Neural cell (in vitro differentiated cells): ENCODE measurements around the gene PDZD4.

Experiments
- EP300 ChIP-seq: fragments of 450-650 bp; conservative IDR thresholded peaks from 2 replicates; pipeline ENCODE4 v1.6.1; 2014; ENCODE audit warnings: antibody characterized with exemption, mild to moderate bottlenecking, moderate library complexity; ENCODE audit not compliant: poor library complexity, severe bottlenecking
- EZH2 ChIP-seq: fragments of 200-600, 300-800 bp; shearing (Covaris generic), sonication (generic); IDR thresholded peaks from 2 replicates; pipeline ENCODE4 v1.6.1; 2014; ENCODE audit warnings: antibody characterized with exemption, low read length, borderline replicate concordance, mild to moderate bottlenecking; ENCODE audit not compliant: insufficient read depth, poor library complexity, severe bottlenecking
- TF ChIP-seq, protein P1 (sequence below): fragments of 450-650 bp; IDR thresholded peaks from 2 replicates; pipeline ENCODE4 v1.5.1; 2014; ENCODE audit warnings: antibody characterized with exemption, mild to moderate bottlenecking, moderate library complexity; ENCODE audit not compliant: poor library complexity, severe bottlenecking

DNA sequence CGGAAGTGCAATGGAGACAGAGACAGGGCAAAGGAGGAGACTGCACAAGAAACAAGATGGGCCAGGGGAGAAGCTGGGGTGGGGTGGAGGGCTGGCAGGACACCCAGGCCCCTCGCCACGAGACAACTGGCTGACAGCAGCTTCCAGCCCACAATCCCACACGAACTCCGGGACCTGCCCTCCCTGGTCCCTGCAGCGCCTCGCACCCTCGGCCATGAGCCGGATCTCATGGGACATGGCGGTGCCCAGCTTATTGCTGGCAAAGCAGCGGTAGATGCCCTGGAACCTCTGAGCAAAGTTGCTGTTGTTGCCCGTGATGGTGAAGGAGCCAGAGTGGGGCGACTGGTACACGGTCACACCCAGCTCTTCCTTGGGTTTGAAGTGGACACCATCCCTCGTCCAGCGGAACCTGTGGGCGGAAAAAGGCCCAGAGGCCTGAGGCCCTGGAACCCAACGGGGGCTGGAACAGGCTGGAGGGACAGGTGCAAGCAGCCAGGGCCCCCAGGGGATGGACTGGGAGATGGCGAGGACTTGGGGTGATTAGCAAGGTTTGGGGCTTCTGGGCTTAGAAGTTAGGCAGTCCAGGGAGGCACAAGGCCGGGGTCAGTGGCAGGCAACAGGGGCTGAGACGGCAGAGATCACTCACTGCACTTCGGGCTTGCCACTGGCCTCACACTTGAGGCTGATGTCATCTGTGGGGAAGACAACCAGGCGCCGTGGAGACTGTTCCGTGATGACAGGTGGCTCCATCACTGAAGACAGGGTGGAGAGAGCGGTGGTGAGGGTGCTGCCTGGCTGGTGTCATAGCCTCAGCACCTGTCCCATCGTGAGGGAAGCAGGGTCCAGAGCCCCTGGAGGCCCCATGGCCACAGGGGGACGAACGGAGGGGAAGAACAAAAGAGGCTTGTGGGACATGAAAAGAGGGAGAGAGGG is 41.9 kb upstream of the PDZD4 start:
- TF ChIP-seq EZH2 (no peak), EP300 (no peak)
- TF ChIP-seq, protein P1, sequence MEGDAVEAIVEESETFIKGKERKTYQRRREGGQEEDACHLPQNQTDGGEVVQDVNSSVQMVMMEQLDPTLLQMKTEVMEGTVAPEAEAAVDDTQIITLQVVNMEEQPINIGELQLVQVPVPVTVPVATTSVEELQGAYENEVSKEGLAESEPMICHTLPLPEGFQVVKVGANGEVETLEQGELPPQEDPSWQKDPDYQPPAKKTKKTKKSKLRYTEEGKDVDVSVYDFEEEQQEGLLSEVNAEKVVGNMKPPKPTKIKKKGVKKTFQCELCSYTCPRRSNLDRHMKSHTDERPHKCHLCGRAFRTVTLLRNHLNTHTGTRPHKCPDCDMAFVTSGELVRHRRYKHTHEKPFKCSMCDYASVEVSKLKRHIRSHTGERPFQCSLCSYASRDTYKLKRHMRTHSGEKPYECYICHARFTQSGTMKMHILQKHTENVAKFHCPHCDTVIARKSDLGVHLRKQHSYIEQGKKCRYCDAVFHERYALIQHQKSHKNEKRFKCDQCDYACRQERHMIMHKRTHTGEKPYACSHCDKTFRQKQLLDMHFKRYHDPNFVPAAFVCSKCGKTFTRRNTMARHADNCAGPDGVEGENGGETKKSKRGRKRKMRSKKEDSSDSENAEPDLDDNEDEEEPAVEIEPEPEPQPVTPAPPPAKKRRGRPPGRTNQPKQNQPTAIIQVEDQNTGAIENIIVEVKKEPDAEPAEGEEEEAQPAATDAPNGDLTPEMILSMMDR, result no peak
